OCI-M2 (cell line): ENCODE data around the gene SLC16A13.
"Not testable (repeated sequence)": the region's sequence is repeated elsewhere in the genome, so short reads cannot be mapped to it uniquely, and the experiment has no call there.

Experiments
- DNase-seq: peaks from one replicate; lab custom pipeline; 2025; ENCODE audit not compliant: unreplicated experiment; lab: John Stamatoyannopoulos, UW

SLC16A13 gene

DNA sequence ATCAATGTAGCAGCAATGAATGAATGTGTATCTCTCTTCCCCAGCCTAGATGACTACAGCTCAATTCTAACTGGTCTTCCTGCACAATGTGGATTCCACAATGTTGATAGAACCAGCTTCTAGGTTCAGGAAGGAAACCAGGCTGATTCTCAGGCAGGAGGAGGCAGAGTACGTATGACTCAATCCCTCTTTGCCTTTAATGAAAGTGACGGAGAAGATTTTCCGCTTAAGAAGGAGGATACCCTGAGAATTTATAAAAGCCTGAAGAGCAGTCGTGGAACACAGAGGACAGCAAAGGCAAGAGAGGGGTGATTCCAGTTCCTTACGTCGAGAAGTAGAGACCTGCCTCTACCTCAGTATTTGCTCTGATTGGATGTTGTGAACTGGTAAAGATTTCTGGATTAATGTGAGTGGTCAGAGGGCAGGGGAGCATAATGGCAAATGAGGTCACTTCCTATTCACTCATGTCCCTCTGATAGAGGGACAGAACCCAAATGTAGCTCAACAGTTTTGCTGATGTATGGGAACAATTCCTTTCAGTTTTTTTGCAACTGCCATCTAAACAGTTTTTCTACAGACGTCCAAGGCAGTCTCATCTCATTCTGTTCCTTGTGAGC, 23.1 kb downstream of the SLC16A13 start:
- no peak for DNase-seq

DNA sequence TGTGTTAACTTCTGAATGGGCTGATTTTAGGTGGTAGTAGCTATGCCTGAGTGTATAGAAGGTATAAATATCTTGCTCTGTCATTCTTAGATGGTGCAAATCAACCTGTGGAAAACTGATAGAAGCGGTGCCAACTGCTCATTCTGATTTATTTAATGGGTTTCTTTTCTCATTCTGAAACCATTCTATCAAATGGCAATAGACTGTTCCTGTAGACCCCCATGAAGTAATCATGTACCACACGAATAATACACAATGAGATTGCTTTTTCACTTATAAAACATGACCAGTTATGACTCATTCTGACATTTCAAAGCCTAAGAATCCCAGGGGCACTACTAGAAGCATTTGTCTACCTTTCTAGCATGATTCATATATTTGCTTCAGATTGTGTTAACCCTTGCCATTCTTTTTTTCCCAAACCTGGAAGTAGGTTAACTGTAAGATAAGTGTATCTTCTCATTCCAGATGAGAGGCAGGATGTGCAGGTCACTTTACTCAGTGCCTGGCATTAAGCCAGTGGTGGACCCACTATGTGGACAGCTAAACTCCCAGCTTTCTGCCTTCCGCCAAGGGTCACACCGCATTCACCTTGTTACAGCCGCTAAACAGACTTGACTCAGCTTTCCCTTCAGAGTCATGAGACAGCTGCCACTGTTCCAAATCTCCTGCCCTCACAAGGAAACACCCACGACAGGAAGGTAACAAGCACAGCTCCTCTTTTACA, 24.5 kb downstream of the SLC16A13 start:
- DNase-seq, result no peak

- DNase-seq, result no peak
Observed at GRCh38 chr17:7063518-7064094, 27.8 kb downstream of the SLC16A13 start.

DNA sequence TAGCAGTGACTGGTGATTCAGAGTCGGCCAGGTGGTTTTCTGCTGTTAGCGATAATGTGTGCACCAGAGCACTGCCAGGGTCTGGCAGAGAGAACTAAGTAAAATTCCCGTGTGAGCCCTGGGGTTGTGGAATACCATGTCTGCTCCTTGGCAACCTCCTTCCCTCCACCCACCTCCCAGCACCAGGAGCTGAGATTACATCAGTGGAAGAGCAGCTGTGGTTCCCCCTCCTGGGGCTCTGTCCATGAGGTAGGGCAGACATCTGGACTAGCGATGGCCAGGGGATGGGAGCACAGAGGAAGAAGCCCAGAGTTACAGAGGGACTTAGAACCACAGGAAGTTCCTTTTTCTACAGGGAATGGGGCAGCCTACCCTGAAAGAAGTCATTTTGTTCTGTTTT, 28.4 kb downstream of the SLC16A13 start:
- no peak for DNase-seq

- no peak for DNase-seq
Observed at GRCh38 chr17:7067198-7067597, 31.4 kb downstream of the SLC16A13 start.

DNA sequence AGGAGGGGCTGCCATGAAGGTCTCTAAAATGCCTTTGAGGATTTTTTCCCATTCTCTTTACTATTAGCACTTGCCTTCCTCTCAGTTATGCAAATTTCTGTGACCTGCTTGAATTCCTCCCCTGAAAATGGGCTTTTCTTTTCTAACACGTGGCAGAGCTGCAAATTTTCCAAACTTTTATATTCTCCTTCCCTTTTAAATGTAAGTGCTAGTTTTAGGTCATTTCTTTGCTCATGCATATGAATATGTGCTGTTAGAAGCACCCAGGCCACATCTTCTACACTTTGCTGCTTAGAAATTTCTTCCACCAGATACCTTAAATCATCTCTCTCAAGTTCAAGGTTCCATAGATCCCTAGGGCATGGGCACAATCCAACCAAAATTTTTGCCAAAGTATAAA, 32.5 kb downstream of the SLC16A13 start:
- DNase-seq, result no peak

DNA sequence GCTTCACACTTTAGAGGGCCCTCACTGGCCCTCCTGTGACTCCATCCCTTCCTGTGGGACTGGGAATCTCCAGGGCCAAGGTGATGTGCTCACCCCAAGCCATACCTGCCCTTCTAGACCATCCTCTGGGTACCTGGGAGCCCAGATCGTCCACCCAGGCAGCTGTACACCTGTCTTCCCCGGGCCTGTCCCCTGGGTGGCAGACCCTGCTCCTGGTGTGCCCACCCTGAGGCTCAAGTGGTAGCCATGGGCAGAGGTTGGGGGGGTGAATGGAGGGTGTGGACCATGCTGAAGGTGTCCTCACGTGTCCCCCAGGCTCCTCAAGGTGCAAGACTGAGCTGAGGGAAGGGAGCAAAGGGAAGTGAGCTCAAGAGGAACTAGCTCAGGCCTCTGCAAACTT, 34.9 kb downstream of the SLC16A13 start:
- no peak for DNase-seq

- no peak for DNase-seq
Observed at GRCh38 chr17:7072406-7072805, 36.6 kb downstream of the SLC16A13 start.

GRCh38 chr17:7074931-7075330, 39.1 kb downstream of the SLC16A13 start:
- DNase-seq, result no peak

DNA sequence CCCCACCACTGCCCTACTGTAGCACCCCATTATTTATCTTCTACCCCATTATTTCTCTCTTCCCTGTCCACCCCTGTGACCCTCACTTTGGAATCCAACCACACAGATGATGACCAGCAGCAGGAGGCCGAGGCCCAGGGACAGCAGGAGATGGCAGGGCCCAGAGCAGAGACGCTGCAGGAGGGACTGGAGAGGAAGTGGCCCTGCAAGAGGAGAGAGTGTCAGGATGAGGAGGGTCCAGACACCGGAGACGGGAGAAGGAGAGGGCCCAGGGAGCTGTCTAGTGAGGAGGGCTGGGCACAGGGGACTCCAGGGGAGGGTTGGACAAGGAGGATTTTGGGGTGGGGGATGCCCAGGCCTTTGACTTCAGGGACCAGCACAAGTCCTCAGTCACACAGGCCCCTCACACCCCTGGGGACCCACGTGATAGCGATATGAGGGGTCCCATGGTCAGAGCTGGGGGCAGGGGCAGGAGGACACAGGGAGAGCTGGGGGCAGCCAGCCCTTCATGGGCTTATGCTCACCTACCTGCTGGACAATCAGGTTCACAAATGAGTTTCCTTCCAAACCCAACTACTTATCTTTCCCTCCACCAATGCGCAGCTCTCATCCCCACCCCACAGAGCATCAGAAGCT, 42.2 kb downstream of the SLC16A13 start:
- DNase-seq, result no peak

GRCh38 chr17:7078711-7079110, 42.9 kb downstream of the SLC16A13 start:
- DNase-seq, result no peak

GRCh38 chr17:7079581-7080455, 44.0 kb downstream of the SLC16A13 start, which contains the start of gene CLEC10A:
TSS of gene CLEC10A (minus strand) at chr17:7080251. CDS start at chr17:7078812, 1,439 bp downstream.
- DNase-seq, result no peak

GRCh38 chr17:7080456-7081041, 44.7 kb downstream of the SLC16A13 start:
- DNase-seq, result no peak

- DNase-seq, result no peak
Observed at GRCh38 chr17:7081341-7082062, 45.7 kb downstream of the SLC16A13 start.

- DNase-seq, result no peak
Observed at GRCh38 chr17:7083592-7083991, 47.8 kb downstream of the SLC16A13 start.

DNA sequence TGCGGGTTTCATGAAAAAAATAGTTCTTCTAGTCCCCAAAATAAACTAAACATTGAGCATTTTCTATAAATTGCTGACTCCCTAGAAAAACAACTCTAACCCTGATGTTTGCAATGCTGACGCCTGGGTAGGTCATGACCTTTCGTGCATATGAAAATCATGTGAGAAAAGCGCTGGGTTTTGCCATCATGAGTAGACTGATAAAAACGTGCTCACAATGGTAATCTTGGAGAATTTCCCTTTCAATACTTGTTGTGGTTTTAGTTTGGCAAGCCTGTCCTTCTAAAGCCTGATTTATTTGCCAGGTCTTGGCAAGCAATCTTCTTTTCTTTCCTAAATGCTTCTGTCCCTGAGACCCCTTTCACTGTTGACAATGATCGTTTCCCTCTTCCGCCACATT, 48.3 kb downstream of the SLC16A13 start:
- no peak for DNase-seq

GRCh38 chr17:7088442-7088841, 52.6 kb downstream of the SLC16A13 start:
- DNase-seq, result not testable (repeated sequence)

- DNase-seq, result not testable (repeated sequence)
Observed at GRCh38 chr17:7089570-7089969, 53.8 kb downstream of the SLC16A13 start.
